HG03135 (cell line): ENCODE results near the gene MIPEP.
"Not testable (repeated sequence)": the region's sequence is repeated elsewhere in the genome, so short reads cannot be mapped to it uniquely, and the experiment has no call there.

Experiments used
- ATAC-seq: cut with Tn5 transposase; IDR thresholded peaks from one replicate; pipeline ENCODE4 v1.9.1; 2021; ENCODE audit warnings: mild to moderate bottlenecking, moderate library complexity; ENCODE audit not compliant: unreplicated experiment

MIPEP gene

DNA sequence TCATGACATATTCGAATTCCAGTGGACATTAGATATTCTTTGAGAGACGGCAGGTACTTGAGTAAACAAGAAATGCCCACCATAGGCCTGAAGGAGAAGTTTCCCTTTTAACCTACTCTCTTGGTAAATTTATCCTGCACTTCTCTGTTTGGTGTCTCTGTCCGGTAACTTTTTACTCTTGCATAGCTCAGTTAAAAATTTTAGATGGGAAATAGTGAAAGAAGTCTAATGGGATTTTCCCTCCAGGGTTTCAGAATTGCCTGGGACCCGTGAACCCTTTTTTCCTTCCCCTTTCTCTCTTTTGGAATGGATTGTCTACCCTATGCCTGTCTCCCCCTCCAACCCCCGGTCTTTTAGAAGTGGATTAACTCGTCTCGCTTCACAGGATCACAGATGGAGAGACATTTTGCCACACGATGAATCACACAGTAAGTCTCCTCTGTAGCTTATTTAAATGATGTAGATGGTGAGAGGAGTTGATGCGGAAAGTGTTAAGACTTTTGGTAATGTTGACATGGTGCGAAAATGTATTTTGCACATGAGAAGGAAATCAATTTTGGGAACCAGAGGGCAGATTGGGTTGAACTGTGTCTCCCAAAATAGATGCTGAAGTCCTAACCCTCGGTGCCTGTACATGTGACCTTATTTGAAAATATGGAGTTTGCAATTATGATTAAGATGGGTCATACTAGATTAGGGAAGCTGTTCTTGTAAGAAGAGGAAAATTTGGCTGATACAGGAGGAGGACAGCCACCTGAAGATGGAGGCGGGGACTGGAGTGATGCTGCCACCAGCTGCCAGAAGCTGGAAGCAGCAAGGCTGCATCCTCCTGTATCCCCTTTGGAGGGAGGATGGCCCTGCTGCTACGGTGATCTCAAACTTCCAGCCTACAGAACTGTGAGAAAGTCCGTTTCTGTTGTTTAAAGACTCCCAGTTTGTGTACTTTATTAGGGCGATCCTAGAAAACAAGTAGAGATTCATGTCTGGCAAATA lies 711 bp upstream of the MIPEP start:
- peak; percentile 1 for ATAC-seq

DNA sequence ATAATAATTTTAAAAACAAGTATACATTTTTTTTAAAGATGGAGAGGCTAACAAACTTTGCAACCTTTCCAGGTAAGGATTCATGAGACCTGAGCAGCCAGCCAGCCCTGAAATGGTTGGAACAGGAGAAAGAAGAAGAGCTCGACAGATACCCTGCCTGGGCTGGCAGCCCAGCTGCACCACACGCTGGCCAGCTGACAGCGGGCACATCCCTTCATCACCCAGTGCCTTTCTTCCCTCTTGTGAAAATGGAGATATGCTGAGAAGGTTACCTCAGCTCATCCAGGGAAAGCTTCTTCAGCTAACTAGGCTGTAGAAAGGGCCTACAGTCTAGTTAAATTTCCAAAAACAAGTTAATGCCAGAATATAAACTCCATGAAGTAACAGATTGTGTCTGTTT lies 4.8 kb downstream of the MIPEP start:
- not testable (repeated sequence) for ATAC-seq

DNA sequence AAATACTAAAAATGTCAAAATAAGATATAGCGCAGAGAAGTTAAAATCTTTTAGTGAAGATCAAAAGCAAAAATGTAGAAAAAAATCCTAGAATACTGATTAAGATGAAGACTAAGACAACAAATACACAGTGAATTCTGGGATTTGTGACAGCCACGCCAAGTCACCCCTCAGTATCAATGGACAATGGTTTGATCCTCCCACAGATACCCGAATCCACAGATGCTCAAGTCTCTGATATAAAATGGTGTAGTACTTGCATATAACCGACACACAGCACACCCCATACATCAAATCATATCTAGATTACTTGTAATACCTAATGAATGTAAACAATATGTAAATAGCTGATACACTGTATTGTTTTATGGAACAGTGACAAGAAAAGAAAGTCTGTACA lies 5.9 kb downstream of the MIPEP start:
- no peak for ATAC-seq

DNA sequence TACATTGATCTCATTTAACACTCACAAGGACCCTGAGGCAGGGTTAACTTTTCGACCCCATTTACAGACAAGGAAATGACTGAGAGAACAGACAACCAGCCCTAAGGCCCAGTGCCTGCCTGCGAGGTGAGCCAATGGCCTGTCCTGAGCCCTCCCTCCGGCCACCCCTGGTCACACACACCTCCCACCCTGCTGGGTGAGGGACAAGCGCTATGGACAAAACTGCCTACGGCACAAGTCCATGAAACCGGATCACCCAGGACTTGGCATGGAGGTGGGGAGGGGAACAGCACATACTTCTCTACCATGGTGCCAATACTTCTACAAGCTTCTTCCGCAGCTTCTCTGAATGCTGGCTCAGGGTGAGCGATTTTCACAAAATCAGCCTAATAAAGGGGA lies 7.8 kb downstream of the MIPEP start:
- not testable (repeated sequence) for ATAC-seq

DNA sequence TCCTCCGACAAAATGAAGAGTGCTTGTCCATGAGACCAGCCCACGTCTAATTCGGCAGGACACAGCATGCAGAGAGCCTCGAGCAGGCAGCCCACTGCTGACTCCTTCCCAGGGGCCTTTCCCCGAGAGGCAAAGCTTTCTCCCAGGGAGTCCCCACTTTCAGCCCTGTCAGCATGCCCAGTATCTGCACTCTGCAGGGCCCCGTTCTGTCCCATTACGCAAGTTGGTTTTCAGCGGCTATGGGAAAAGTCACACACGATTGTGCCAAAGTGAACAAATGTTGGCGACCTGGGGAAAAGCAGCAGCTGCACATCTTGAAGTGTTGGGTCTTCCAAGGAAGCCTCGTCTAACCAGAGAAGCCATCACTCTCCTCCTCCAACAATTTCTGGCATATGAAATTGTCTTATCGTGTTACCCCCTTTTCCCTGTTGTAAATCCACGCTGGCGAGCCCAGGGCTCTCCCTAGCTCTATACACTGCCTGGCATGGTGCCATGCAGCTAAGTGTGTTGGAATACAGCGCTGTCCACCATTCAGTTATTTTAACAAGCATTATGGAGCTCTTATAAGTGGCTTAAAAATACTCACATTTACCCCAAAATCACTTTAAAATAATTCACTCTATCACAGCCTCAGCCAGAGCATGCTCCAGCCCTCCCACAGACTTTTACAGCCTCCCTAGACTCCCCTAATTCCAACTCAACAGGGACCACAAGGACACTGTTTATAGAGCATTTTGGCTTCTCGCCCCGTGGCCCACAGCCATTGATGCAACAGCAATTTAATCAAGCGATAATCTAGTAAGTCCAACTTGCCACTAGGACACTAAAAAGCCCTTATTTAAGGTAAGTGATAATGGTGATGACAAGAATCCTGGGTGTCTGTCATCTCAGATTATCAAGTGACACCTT lies 8.5 kb downstream of the MIPEP start:
- ATAC-seq: not testable (repeated sequence)

DNA sequence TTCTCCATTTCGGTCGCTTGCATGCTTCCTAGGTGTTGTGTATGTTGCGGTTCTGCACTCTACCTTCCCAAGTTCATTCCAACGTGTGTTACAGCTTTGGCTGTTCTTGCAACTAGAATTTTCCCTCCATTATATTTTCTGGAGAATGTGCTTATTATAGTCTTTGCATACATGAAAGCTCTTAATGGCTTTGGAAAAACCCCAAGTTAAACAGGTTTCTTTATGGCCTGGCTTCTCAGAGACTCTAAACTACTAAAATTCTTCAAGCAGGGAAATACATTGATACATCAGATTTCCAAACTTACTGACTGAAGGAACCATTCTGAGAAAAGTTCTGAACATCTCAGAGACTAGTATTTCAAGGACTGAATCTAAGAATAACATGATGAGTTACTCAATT lies 11.9 kb downstream of the MIPEP start:
- no peak for ATAC-seq

DNA sequence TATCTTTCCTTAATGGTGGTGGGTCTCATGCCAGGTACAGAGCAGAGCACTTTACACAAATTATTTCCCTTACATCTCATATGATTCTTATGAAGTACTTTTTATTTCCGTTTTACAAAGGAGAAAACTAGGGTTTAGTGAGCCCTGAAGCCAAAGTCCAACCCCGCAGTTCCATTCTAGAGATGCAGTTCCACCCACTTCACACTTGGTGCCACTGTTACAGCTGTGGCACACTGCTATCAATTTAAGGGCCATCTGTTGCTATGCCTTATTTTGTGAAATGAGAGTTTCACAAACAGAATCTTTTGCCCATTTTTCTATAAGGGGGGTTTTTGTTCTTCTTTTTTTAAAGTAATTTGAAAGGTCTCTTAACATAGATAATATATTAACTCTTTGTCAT lies 12.9 kb downstream of the MIPEP start:
- no peak for ATAC-seq

DNA sequence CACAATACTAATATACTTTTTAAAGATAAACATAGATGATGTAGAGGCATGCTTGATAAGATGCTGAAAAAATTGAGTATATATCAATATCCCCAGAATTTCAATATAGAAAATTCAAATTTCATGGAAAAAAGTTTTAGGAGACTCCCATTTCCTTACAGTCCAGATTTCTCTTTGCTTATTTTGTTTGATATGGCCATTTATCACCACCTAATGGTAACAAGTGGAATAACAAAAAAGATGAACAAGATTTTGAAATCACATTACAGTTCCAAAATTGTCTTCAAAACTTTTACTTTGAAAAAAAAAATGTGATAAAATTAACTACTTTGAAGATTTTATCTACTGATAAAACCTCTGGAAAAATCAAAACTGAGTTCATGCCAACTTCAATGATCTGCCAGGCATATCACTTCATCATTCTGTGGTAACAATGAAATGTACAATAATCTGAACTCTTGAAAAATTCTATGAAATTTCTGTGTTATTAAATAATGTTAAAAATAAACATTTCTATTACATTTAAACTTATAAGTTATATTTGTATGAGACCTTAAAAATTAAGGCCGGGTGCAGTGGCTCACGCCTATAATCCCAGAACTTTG lies 17.5 kb downstream of the MIPEP start:
- no peak for ATAC-seq

DNA sequence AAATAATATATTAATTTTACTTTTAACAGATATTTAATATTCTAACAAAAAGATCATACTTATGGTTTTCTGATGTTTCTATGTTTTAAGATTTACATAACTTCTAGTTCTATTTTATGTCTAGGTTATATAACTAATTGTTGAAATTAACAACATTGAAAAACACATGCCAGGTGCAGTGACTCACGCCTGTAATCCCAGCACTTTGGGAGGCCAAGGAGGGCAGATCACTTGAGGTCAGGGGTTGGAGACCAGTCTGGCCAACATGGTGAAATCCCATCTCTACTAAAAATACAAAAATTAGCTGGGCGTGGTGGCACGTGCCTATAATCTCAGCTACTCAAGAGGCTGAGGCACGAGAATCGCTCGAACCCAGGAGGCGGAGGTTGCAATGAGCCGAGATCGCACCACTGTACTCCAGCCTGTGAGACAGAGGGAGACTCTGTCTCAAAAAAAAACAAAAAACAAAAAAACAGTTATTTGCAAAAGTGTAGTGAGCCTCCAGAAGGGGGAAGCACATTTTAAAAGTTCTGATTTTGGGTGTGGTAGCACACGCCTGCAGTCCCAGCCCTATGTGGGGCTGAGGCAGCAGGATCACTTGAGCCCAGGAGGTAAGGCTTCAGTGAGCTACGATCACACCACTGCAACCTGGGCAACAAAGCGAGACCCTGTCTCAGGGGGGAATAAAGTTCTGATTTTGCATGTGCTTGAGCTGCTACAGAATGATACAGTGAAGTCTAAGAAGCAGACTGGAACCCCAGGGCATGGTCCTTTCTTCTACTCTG lies 18.7 kb downstream of the MIPEP start:
- ATAC-seq: no peak

DNA sequence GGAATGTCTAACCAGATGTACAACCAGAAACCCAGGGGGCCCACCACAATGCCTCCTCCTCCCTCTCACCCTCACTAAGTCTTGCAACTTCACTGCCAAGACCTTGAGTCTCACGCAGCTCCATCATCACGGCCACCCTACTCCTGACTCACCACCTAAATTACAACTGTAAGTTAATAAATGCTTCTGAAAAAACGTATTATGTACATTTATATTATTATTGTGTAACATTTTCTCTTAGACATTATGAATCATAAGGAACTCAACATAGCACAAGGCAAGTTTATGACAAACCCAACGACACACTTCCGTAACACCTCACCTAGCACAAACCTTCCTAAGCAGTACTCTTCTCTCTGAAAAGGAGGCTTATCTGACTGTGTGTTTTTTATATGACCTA lies 20.7 kb downstream of the MIPEP start:
- ATAC-seq: no peak

DNA sequence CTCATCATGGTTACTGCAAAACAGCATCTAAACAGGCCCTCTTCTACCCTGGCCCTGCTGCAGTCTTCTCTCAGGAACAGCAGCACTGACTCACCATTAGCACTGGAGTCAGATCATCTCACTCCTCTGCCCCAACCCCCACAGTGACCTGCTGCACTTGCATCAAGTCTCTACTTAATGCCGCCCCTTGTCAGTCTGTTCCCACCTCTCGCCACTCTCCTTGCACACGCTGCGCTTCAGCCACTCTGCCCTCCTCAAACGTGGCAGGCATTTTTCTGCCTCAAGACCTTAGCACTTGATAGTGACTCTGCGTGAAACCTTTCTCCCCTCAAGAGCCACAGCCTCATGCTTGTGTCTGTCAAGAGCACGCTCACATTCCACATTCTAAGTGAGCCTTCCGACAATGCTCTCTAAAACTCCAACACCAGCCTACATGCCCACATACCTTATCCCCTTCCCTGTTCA lies 22.1 kb downstream of the MIPEP start:
- no peak for ATAC-seq

DNA sequence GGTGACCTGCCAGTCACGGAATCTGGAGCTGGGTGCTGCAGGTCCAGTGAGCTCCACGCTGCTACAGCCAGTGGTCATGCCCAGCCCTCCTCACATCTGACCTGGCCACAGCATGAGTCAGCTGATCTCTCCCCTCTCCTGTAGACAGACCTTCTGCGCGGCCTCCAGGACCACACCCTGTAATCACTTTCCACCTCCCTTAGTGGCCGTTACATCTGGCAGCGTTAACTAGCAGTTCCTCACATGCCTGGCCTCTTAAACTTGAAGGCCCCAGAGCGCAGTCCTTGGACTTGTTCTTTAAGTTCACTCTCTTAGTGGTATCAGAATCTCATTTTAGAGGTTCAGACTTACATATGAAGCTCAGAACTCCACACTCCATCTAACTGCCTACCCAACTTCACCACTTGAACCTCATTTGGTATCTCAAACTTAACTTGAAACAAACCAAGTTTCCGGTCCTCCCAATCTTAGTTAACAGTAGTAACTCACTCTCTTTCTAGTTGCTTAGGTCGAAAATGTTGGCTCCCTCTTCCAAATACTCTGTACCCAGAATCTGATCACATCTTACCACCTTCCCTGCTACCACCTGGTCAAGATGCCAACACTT lies 22.7 kb downstream of the MIPEP start:
- ATAC-seq: no peak

DNA sequence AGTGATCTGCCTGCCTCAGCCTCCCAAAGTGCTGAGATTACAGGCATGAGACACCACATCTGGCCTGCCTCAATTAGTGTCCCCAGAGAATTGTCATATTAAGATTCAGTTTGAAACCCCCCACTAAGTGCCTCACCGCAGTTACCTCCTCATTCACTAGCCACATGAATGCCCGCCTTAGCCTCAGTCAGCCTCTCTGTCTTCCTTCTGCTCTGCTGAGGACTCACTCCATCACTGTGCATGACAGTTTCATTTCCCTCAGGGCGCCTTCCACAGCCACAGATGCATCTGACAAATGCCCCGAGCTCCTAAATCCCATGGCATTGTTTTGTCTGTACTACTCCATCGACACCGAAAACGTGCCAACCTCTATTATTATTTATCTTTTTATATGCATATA lies 23.3 kb downstream of the MIPEP start:
- ATAC-seq: no peak

DNA sequence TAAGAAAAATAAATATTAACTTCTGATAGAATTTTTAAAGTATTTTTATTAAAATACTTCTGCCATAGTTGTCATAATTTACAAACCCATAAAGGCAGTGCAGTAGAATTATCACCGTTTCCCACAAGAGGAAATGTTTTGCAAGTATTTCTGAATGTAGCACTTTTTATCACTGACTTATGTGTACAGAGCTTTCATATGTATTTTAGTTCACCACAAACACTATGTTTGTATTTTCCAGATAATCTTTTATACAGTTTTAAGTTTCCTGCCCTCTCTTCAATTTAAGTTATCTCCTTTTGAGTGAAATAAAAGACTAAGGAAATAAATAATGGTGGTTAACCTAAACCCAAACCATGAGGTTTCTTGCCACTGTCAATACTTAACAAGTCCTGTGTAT lies 24.2 kb downstream of the MIPEP start:
- no peak for ATAC-seq

DNA sequence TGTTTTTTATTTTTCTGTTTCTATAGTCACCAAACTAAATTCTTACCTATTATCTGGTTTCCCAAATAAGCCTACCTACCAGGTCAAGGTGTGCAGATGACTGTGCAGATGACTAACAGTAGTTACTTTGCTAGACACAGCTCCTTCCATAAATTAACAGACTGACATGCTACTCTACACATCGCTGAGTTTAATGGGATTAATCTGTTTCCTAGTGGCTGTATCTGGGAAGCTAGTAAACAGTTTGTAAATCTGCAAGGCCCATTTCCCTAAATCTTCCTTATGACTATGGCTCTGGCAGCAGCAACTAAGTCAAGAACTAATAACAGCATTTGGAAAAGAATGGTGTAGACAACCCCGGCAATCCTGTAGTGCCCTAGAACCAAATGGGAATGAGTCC lies 27.9 kb downstream of the MIPEP start:
- no peak for ATAC-seq

DNA sequence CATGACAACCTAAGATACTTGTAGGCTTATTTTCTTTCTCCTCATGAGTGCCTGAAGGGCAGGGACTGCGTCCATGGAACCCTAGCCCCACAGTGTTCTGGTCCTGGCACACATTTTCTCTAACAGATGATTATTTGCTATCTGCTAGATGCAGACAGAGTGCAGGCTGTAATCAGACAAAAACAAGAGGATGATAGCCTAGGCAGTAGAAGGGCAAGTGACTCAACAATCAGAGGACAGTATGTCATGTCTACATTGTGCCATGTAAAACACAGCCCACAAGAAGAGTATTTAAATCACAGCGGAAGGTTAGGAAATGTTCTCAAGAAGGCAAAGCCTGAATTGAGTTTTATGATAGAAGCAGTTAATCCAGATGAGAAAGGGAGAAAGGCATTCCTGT lies 29.3 kb downstream of the MIPEP start:
- ATAC-seq: no peak

DNA sequence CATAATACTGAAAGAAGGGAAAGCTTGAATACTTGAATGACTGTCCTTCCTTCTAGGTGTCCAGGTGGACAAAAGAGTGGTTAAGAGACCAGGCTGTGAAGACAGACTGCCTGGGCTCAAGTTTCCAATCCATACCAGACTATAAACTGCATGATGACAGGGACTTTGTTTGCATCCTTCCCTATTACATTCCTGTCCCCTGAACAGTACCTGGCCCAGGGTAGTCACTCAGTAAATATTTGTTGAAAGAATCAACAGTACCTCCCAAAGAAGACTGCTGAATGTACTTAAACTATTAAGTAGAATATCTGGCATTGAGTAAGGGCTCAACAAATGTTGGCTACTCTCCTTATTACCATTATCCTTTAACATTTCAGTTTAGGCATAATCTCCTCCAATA lies 29.7 kb downstream of the MIPEP start:
- ATAC-seq: no peak

DNA sequence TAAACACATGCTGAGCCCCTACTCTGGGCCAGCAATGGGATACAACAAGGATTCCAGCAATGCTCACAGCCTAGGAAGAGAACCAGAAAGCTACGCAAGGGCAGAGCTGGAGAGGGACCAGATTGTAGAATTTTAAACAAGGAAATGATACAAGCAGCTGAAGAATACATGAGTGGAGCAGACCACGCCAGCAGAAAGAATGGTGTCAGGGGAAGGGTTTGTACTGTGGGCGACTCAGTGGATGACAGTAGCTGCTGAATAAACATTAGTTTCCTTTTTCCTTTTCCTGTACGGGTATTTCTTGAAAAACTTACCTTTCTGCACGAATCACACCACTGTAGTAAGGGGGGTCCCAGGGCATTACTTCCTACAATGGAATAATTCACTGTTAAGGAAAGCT lies 30.7 kb downstream of the MIPEP start:
- ATAC-seq: no peak

DNA sequence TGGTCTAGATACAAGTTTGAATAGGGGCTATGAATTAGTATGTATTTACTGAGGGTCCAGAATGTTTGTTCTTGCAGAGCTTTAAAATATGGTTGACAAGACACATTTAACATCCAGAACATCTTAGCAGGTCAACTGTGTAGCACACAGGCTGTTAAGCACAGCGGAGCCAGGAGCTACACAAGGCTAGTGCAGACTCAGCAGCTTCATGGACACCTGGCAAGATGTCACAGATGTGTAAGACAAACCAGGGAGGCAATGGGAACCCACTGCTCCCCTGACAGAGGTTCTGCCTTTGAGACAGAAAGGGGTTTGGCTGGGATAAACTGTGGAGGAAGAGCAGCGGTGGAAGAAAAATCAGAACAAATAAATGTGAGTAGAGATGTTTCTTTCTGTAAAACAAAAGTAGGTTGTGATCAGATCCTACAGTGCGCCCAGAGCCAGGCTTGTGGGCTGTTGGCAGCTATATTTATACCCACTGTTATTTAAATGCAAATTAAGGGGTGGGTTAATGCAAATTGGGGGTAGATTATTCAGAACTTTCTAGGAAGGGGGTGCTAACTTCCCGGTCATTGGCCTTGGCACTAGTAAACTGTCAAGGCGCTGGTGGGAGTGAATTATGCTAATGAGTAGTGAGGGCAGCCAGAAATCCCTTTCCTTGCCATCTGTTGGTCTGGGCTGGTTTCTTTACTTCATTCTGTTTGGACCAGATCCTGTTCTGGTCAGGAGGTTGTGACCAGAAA lies 33.0 kb downstream of the MIPEP start:
- ATAC-seq: no peak
